NCI-H187 treated with DMSO at 0.1 percent for 48 hours (cell line): ENCODE data around the gene VWA2.
"Not testable (repeated sequence)": the region's sequence is repeated elsewhere in the genome, so short reads cannot be mapped to it uniquely, and the experiment has no call there.

Experiments
- DNase-seq: peaks from one replicate; lab custom pipeline; 2025; lab: John Stamatoyannopoulos, UW

Gene VWA2

GRCh38 chr10:114320249-114321116 is 81.4 kb downstream of the VWA2 start:
- DNase-seq, result no peak

GRCh38 chr10:114322344-114322743 is 83.3 kb downstream of the VWA2 start:
- no peak for DNase-seq

- DNase-seq, result no peak
Observed at GRCh38 chr10:114323023-114323422, 84.0 kb downstream of the VWA2 start.

DNA sequence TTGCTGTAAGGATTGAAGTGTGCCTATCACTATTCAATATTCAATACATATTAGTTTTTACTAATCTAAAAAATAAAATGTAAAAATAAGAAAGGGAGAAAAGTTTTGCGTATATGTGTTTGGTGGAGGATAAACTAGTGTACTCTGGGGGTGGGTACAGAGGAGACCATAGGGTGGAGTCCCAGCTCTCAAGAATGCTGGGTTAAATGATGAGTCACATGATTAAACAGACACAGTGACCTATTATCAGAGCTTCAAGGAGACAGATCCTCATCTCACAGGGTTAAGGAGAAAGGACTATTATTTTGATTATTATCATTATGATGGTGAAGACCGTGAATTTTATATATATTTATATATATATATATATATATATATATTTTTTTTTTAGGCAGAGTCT is 87.7 kb downstream of the VWA2 start:
- DNase-seq, result no peak

DNA sequence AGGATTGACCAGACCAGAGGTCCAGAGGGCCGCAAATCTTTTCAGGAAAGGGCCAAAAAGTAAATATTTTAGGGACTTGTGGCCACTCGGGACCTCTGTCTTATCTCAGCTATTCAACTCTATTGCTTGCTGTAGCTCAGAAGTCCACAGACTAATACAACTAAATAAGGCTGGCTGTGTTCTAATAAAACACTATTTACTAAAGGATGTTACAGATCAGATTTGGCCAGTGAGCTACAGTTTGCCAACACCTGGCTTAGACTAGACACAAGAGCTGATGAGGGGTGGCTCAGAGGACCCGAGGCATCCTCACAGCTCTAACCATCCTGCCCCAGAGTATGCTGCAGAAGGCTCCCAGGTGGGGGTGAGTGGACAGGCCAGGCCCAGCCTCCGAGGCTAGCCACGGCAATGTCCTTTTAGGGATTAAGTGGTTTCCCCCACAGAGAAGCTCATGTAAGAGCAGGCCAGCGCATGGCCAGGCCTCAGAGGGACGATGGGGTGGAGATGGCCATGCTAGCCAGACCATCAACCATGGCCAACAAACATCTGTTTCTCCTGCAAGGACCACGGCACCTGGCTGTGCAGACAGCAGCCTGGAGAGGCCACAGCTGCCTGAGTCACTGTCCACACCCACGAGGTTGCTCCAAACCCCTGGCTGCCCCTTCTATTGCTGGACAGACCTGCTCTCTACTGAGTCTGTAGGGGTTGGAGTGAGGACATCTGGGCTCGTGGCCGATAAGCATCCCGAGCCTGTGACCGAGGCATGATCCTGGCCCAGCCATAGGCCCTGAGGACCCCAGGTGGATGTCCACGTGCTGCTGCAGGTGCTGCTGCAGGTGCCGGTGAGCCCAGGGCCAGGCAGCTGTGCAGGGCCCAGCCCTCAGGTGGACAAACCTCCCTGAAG is 88.7 kb downstream of the VWA2 start:
- no peak for DNase-seq

DNA sequence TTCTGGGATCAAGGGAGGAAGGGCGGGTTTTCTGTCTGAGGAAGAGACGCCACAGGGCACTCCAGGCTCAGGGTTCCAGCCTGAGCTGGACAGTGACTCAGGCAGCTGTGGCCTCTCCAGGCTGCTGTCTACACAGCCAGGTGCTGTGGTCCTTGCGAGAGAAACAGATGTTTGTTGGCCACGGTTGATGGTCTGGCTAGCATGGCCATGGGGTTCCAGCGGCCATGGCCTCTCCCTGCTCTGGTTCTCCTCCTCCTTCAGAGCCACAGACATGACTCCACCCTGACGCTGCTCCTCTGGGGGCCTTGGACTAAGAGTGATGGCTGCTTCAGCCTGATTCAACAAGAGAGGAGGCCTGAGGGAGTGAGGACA is 89.4 kb downstream of the VWA2 start:
- no peak for DNase-seq

DNA sequence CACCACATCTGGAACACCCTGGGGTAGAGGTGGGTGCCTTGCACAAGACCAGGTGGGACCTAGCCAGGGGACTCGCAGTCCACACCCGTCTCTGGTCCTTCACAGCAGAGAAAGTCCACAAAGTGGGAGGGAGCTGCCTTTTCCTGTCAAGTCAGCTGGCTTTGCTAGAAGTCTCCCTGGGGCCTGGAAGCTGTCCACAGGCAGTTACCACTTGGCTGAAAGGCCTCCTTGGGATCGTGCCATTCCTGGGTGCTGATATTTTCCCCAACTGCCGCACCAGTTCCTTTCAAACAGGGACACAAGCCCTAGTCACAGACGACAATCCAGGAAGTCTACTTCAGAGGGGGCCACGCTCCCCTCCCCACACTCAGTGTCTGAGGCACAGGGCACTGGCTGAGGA is 89.8 kb downstream of the VWA2 start:
- no peak for DNase-seq

DNA sequence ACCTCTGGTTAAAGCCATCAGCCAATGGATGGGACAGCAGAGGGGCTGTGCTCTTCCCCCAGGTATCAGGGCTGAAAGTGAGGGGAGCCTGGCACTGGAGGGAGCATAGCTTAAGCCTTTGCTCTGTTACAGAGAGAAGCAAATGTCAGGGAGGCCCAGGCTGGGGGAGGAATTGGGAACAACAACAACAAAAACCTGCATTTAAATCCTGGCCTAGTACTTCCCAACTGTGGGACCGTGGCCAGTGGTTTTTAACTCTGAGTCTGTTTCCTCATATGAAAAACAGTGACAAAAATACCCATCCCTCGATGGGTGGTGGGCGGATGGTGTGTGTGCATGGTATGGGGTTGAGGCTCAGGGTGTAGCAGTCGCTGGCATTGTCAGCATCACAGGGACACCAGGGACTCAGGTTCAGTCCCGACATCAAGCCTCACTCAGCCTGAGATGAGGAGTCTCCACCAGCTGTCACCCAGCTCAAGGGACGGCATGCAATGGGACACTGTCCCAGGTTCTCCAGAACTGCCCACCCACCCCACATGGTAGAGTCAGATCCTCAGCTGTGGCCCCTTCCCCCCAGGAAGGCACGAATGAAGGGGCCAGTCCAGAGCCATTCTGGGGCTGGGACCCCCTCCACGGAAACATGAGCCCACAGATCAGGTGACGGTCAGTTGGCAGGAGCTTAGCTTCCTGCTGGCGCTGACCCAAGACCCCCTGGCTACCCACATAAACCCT is 90.7 kb downstream of the VWA2 start:
- DNase-seq, result no peak

- DNase-seq, result no peak
Observed at GRCh38 chr10:114332301-114333192, 93.5 kb downstream of the VWA2 start.

DNA sequence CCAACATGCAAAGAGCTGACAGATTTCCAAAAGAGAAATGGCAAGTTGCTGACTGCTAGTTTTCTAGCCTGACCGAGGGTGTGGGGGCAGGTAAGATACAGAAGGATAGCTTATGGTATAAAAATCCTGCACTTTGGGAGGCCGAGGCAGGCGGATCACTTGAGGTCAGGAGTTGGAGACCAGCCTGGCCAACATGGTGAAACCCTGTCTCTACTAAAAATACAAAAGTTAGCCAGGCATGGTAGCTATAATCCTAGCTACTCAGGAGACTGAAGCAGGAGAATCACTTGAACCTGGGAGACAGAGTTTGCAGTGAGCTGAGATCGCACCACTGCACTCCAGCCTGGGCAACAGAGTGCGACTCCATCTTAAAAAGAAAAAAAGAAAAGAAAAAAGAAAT is 94.4 kb downstream of the VWA2 start:
- not testable (repeated sequence) for DNase-seq

DNA sequence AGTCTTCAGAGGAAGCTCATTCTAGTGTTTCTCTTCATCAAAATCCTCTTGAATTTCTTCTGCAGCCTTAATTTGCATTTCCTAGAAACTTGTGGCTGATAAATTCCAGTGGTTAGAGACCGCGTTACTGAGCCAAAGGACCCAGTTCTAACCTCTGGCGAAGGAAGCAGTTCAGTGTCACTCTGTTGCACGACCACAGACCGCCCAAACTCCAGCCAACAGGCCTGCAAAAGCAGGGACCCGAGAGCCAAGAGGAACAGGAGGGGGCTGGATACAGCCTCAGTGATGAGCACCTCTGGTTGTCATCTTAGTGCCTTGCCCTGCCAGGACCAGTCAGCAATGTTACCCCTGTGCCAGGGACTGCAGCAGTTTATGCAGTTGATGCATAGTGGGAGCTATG is 95.2 kb downstream of the VWA2 start:
- no peak for DNase-seq

GRCh38 chr10:114335614-114336013 is 96.6 kb downstream of the VWA2 start:
- DNase-seq, result no peak

DNA sequence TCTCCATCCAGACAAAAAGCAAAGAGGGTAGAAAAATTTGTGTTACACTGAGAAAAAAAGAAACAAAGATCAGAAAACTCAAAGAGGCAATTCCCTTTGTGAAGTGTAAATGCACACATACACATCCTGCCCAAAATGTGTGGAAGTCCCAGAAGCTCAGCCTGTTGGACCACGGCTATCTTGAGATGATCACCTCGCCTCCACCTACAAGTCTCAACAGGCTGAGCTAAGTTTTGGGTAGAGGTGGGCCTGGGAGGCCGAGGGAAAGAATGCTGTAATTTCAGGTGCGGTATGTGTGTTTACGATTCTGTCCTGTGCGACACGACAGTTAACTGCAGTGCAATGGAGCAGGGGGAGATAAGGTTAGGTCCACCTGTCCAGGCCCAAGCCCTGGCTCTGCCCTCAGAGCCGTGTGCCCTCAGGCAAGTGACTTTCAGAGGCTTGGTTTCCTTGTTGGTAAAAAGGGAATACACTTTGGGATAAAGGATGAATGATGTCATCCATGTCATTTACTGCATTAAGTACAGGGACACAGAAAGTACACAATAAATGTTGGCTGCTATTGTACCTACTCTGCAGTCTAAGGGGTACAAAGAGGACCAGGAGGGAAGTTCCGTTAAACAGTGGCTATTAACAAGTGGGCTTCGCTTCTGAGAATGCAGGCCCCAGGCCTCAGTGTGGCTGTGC is 97.9 kb downstream of the VWA2 start:
- DNase-seq, result no peak

DNA sequence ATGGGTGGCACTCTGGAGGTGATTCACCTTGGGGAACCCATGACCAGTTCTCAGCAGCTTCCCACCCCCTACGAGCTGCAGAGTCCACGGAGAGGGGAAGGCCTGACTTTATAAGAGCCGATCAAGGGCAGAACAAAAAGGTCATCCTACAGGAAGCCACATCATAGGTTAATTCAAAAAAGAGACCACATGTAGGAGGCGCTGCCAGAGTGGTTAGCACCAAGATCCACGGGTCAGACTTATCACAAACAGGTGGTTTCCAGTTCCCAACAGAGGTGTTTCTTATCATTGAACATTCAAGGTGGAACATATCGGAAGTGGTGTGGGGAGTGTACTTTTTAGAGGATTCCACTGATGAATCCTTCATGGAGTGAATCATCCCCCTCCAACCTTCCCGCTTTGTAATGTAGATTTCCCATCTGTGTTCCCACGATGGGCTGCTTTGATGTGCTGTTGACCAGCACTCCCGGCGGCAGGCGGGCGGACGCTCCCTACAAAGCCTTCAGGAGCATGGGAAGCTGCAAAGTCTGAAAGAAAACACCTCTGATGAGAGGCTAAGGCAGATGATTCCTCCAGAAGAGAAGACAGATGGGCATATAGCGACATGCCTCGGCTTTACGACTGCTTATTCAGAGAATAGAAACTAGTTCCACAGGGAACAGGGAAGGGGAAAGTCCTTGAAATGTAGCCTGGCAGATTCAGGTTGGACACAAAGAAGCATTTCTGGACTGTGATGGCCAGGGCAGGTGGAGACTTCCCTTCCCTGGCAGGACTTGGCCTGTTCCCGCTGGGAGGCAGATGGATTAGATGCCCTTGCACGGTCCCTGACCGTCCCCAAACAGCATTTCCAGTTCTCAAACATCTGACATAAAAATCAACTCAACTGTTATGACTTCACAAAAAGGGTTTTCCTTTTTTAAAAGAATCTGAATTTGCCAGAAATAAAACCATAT is 98.7 kb downstream of the VWA2 start:
- DNase-seq, result no peak

DNA sequence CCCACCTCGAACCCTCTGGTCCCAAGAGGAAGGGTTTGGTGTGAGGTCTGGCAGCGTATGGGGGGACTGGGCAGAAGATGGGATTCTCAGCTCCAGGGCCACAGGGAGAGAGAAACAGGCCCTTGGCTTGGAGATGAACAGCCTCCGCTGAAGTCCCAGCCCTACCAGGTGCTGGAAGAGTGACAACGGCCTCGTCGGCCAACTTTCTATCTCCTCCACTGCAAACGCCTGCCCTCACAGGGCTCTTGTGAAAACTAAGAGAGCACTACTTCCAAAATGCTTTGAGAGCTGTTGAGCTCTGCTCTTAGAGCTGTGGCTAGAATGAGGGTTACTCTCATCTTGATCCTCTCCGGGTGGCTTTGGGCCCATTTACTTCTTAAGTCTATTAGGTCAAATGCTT is 101.8 kb downstream of the VWA2 start:
- DNase-seq, result no peak
